HG02938 (cell line): ENCODE measurements around the gene ATP2B2.

ENCODE experiments used
- ATAC-seq: cut with Tn5 transposase; IDR thresholded peaks from one replicate; pipeline ENCODE4 v1.9.1; 2021; ENCODE audit warnings: mild to moderate bottlenecking, moderate library complexity; ENCODE audit not compliant: unreplicated experiment

Gene ATP2B2

DNA sequence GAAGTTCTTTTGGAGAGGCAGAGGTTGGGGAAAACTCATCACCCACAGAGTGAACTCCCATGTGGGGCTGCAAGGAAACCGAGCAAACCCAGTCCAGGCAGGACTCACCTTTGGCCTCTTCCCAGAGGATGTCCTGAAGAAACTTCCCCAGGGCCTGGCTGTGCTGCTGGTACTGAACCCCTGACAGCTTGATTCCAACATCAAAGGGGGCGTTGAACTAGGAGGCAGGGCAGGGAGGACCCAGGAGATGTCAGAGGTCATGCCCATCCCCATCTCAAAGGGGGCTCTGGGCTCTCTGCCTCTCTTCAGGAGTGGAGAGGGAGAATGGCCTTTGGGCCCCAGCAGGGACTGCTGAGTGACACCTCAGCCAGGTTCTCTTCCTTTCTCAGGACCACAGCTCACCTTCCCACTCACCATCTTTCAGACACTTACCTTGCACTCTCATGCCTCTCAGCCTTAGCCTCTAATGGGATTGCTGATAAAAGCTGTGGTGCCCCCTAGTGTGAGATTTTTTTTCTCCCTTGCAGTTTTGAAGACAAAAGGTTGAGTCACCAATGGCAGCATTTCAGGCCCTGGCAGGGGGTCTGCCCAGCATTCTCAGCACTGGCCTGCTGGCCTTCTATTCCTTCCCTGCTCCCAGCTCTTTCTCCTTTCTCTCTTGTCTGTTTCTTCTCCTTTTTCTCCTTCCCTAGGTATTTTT lies 218.6 kb downstream of the ATP2B2 start:
- no peak for ATAC-seq

DNA sequence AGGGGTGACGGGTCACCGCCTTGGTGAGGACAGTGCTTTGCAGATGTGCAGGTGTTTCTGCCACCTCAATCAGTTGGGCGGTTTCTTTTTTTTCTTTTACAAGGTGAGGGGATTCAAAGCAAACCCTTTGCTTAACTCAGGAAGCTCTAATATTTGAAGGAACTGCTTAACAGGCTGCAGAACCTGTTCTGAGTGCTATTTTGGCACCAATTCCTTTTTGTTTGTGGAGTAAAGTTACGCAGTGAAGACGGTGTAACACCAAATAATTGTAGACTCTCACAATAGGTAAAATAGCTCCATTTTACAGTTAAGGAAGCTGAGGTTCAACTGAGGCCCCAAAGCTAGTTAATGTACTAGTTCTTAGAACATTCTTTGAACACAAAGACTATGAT lies 219.3 kb downstream of the ATP2B2 start:
- no peak for ATAC-seq

- no peak for ATAC-seq
These were observed 219.9 kb downstream of the ATP2B2 start for GRCh38 chr3:10285272-10286132.

DNA sequence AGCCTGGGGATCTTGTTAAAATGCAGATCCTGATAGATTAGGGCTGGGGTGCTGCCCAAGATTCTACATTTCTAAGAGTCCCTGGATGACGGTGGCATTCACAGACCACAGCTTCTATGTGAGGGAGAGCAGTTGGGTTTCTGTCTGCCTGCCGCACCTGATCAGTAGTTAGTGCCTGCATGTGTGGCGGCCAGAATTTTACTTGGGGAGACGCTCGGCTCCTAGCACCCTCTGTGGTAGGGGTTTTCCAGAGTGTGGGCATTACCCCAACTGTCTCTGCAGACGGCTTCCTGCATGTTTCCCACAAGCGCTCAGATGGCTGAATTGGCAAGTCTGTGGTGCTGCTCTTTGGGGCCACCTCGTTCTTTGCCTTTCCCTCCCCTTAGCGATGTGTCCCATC lies 220.9 kb downstream of the ATP2B2 start:
- ATAC-seq: no peak

GRCh38 chr3:10283638-10284037 lies 221.7 kb downstream of the ATP2B2 start:
- ATAC-seq: no peak

- no peak for ATAC-seq
These were observed 223.4 kb downstream of the ATP2B2 start for GRCh38 chr3:10281951-10282350.

- ATAC-seq: no peak
These were observed 224.8 kb downstream of the ATP2B2 start for GRCh38 chr3:10280571-10280970.

GRCh38 chr3:10280177-10280529 lies 225.2 kb downstream of the ATP2B2 start:
- ATAC-seq: no peak

- no peak for ATAC-seq
These were observed 225.8 kb downstream of the ATP2B2 start for GRCh38 chr3:10279384-10280176.

GRCh38 chr3:10278501-10278900 lies 226.9 kb downstream of the ATP2B2 start:
- no peak for ATAC-seq

DNA sequence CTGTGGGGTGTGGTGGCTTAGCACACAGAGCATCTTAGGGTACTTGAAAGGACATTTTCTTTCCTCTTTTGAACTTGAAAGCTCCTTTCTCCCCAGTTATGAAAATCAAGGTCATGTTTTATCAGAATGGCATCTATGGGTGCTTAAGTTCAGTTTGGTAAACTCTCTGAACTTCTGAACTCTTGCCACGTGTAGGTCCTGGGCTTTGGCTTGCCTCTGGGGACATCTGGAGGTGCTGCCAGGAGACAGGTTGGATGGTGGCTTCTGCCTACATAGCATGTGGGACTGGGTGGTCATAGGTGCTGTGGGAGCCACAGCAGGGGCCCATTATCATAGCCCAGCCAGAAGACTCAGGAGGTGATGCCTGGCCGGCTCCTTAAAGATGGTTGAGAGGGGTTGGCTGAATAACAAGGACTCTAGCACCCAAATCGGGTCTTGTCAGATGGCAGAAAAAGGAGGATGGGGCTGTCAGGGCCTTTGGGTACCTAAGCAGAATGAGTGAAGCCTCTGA lies 228.2 kb downstream of the ATP2B2 start:
- ATAC-seq: no peak

DNA sequence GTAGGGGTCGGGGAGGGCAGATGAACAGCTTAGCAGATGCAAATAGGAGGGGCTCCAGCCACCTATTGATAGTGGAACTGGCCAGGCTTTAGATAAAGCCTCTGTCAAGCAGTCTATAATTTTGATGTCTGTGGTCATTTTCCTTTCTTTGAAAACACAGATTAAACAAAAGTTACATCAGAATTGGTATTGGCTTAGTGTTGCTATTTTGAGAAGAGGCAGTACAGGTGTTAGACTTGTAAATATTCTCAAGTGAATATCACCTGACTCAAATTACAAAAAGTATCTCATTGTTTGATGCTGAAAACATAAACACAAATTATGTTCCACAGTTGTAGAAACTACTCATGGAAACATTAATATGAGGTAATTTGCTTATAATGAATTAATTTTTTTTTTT lies 230.8 kb downstream of the ATP2B2 start:
- no peak for ATAC-seq
